Activated T-helper 1 cell treated with anti-CD3 and anti-CD28 coated beads, Interleukin-2, amount 50 U/mL, for 16 hours (primary cell): ENCODE measurements around the gene C16orf96.

Experiments
- DNase-seq, 2 donors: peaks; one replicate each; pipeline ENCODE4 v3.0.0-alpha.2; 2020; ENCODE audit warnings: low read depth in 1 of 2, low spot score in 1 of 2

The C16orf96 gene

GRCh38 chr16:4525069-4525468 is 31.1 kb upstream of the C16orf96 start:
- DNase-seq: no peak

- no peak for DNase-seq
Observed at GRCh38 chr16:4525634-4526277, 30.4 kb upstream of the C16orf96 start.

- DNase-seq: no peak
Observed at GRCh38 chr16:4529085-4530060, 26.8 kb upstream of the C16orf96 start.

GRCh38 chr16:4531811-4532210 is 24.3 kb upstream of the C16orf96 start:
- no peak for DNase-seq

- DNase-seq: no peak
Observed at GRCh38 chr16:4532238-4532637, 23.9 kb upstream of the C16orf96 start.

GRCh38 chr16:4533490-4533889 is 22.6 kb upstream of the C16orf96 start:
- no peak for DNase-seq

- no peak for DNase-seq
Observed at GRCh38 chr16:4534151-4534790, 21.9 kb upstream of the C16orf96 start.

GRCh38 chr16:4535627-4536108 is 20.5 kb upstream of the C16orf96 start:
- DNase-seq: no peak

- no peak for DNase-seq
Observed at GRCh38 chr16:4536391-4537106, 19.6 kb upstream of the C16orf96 start.

- no peak for DNase-seq
Observed at GRCh38 chr16:4537376-4538343, 18.5 kb upstream of the C16orf96 start.

GRCh38 chr16:4538350-4539235 is 17.5 kb upstream of the C16orf96 start, which contains the start of gene CDIP1:
Gene CDIP1 (minus strand): TSS chr16:4538773. CDS start chr16:4514130, 24,643 bp downstream.
- peak; percentile 91 to 92 for DNase-seq

- DNase-seq: no peak
Observed at GRCh38 chr16:4539716-4540284, 16.3 kb upstream of the C16orf96 start.

- no peak for DNase-seq
Observed at GRCh38 chr16:4544473-4544872, 11.7 kb upstream of the C16orf96 start.

GRCh38 chr16:4548124-4548523 is 8.0 kb upstream of the C16orf96 start:
- DNase-seq: no peak

- DNase-seq: no peak
Observed at GRCh38 chr16:4550591-4550990, 5.5 kb upstream of the C16orf96 start.

GRCh38 chr16:4552541-4552940 is 3.6 kb upstream of the C16orf96 start:
- no peak for DNase-seq

GRCh38 chr16:4556580-4556979 is 440 bp downstream of the C16orf96 start:
- DNase-seq: no peak

GRCh38 chr16:4557973-4558372 is 1.8 kb downstream of the C16orf96 start:
- DNase-seq: no peak
